HepG2 (cell line): ENCODE measurements around the gene MAN2A1. TPM values are rescaled to one million over a fixed set of nuclear protein-coding genes. Genes with fewer than 3 reads are reported as not detected.

Source experiments
- BHLHE40 ChIP-seq: IDR thresholded peaks from 2 replicates; pipeline ENCODE4 v1.6.1; 2011; ENCODE audit warnings: low read length, improper control_type of control experiment
- BRD4 ChIP-seq: sonication (generic); formaldehyde crosslinking; IDR thresholded peaks from 2 replicates; pipeline ENCODE4 v1.4.0; 2020; ENCODE audit warnings: missing genetic modification reagents
- CAMTA2 ChIP-seq: sonication (generic); formaldehyde crosslinking; IDR thresholded peaks from 2 replicates; pipeline ENCODE4 v1.4.0; 2020; ENCODE audit warnings: mild to moderate bottlenecking, missing genetic modification reagents, borderline replicate concordance
- CEBPG ChIP-seq: IDR thresholded peaks from 2 replicates; pipeline ENCODE4 v1.6.1; 2016
- CREB3 ChIP-seq: sonication (generic); formaldehyde crosslinking; IDR thresholded peaks from 2 replicates; pipeline ENCODE4 v1.5.0; 2020; ENCODE audit warnings: missing genetic modification reagents
- CTCF ChIP-seq: sonication (generic); formaldehyde crosslinking; IDR thresholded peaks from 2 replicates; pipeline ENCODE4 v1.5.0; 2020; ENCODE audit warnings: mild to moderate bottlenecking, missing genetic modification reagents, moderate library complexity
- EEA1 ChIP-seq: sonication (generic); formaldehyde crosslinking; IDR thresholded peaks from 2 replicates; pipeline ENCODE4 v1.5.1; 2020; ENCODE audit warnings: mild to moderate bottlenecking, missing genetic modification reagents, borderline replicate concordance
- GATAD2A ChIP-seq: IDR thresholded peaks from 2 replicates; pipeline ENCODE4 v1.6.1; 2016
- GZF1 ChIP-seq: sonication (generic); formaldehyde crosslinking; IDR thresholded peaks from 2 replicates; pipeline ENCODE4 v1.5.1; 2020; ENCODE audit warnings: mild to moderate bottlenecking, missing genetic modification reagents
- MIXL1 ChIP-seq: IDR thresholded peaks from 2 replicates; pipeline ENCODE4 v1.6.1; 2016
- NFYC ChIP-seq: IDR thresholded peaks from 2 replicates; pipeline ENCODE4 v1.6.1; 2016; ENCODE audit warnings: missing genetic modification reagents, missing compliant biosample characterization
- NRL ChIP-seq: sonication (generic); formaldehyde crosslinking; IDR thresholded peaks from 2 replicates; pipeline ENCODE4 v1.5.0; 2020; ENCODE audit warnings: missing genetic modification reagents, mild to moderate bottlenecking, moderate library complexity, borderline replicate concordance
- PHF21A ChIP-seq: sonication (generic); formaldehyde crosslinking; IDR thresholded peaks from 2 replicates; pipeline ENCODE4 v1.5.0; 2020; ENCODE audit warnings: mild to moderate bottlenecking, missing genetic modification reagents
- PLRG1 ChIP-seq: fragments of 450-650 bp; conservative IDR thresholded peaks from 2 replicates; pipeline ENCODE4 v1.6.1; 2016
- SMC3 ChIP-seq: IDR thresholded peaks from 2 replicates; pipeline ENCODE4 v1.6.1; 2011; ENCODE audit warnings: low read length, improper control_type of control experiment
- TEAD2 ChIP-seq: sonication (generic); formaldehyde crosslinking; IDR thresholded peaks from 2 replicates; pipeline ENCODE4 v1.9.0; 2021; ENCODE audit warnings: missing genetic modification reagents
- ZNF124 ChIP-seq: sonication (generic); formaldehyde crosslinking; IDR thresholded peaks from 2 replicates; pipeline ENCODE4 v1.4.0; 2020; ENCODE audit warnings: missing genetic modification reagents
- ZNF143 ChIP-seq: sonication (generic); formaldehyde crosslinking; IDR thresholded peaks from 2 replicates; pipeline ENCODE4 v1.4.0; 2020; ENCODE audit warnings: missing genetic modification reagents
- ZNF264 ChIP-seq: sonication (generic); formaldehyde crosslinking; IDR thresholded peaks from 2 replicates; pipeline ENCODE4 v1.4.0; 2020; ENCODE audit warnings: missing genetic modification reagents
- ZNF296 ChIP-seq: sonication (generic); formaldehyde crosslinking; conservative IDR thresholded peaks from 2 replicates; pipeline ENCODE4 v1.5.0; 2020; ENCODE audit warnings: mild to moderate bottlenecking, missing genetic modification reagents
- ZNF3 ChIP-seq: IDR thresholded peaks from 2 replicates; pipeline ENCODE4 v1.7.0; 2017; ENCODE audit warnings: inconsistent platforms
- ZNF556 ChIP-seq: sonication (generic); formaldehyde crosslinking; IDR thresholded peaks from 2 replicates; pipeline ENCODE4 v1.4.0; 2020; ENCODE audit warnings: mild to moderate bottlenecking, missing genetic modification reagents, borderline replicate concordance
- ZNF639 ChIP-seq: conservative IDR thresholded peaks from 2 replicates; pipeline ENCODE4 v1.6.1; 2018; ENCODE audit warnings: missing genetic modification reagents
- ZNF737 ChIP-seq: sonication (generic); formaldehyde crosslinking; IDR thresholded peaks from 2 replicates; pipeline ENCODE4 v1.5.0; 2020; ENCODE audit warnings: missing genetic modification reagents, mild to moderate bottlenecking, borderline replicate concordance
- ZNF879 ChIP-seq: sonication (generic); formaldehyde crosslinking; IDR thresholded peaks from 2 replicates; pipeline ENCODE4 v1.8.1; 2023; ENCODE audit warnings: missing genetic modification reagents
- ZNF891 ChIP-seq: sonication (generic); formaldehyde crosslinking; IDR thresholded peaks from 2 replicates; pipeline ENCODE4 v1.5.0; 2020; ENCODE audit warnings: mild to moderate bottlenecking, missing genetic modification reagents
- polyA plus RNA-seq, 8 experiments: library from polyadenylated mRNA; depleted of rRNA in 3 of 8; stranded (reverse) in 7 of 8; unstranded in 1 of 8; fragments of >200 nt; fragmentation: Illumina TruSeq in 4 of 8; extraction: Trizol in 4 of 8; gene quantifications; 2 replicates each; pipeline versions ENCODE4 v1.2.1 to v1.2.3, GENCODE V29; 2011 to 2016; ENCODE audit warnings: low read depth in 4 of 8, missing spikeins in 1 of 8, mixed read lengths in 1 of 8; ENCODE audit not compliant: insufficient read depth in 1 of 8
- total RNA-seq, 5 experiments: library from RNA; depleted of rRNA; stranded (reverse); fragments of >200 nt; fragmentation: Illumina TruSeq; extraction: Trizol; gene quantifications; 2 replicates each; pipeline ENCODE4 v1.2.3, GENCODE V29; 2016; ENCODE audit warnings: low read depth in 1 of 5
- TF ChIP-seq, protein P1 (sequence below): sonication (generic); formaldehyde crosslinking; IDR thresholded peaks from 2 replicates; pipeline ENCODE4 v1.4.0; 2020; ENCODE audit warnings: missing genetic modification reagents, mild to moderate bottlenecking, borderline replicate concordance
- TF ChIP-seq, protein P2 (sequence below): sonication (generic); formaldehyde crosslinking; IDR thresholded peaks from 2 replicates; pipeline ENCODE4 v1.5.1; 2020; ENCODE audit warnings: missing genetic modification reagents, mild to moderate bottlenecking, borderline replicate concordance

MAN2A1 gene
- total and polyA plus RNA-seq, 2 of the 13 experiments (the other 11 are each of a cell fraction or from before 2014, with no cell fraction given) = 56.2 to 80.5 TPM

DNA sequence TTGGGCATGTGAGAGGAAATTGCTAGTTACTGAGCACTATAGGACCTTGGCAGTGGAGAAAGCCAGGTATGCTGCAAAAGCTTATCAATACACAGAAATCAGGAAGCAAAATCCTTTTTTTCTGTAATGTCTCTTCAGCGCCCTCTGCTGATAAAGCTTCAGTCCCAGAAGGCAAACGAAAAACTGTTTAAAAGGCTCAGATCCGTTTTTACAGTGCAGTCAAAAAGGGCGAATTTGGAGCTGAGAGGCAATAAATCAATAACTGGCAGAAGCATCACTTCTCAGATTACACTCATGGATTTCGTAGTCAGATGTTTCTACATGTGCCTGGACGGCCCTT, 1.1 kb upstream of the MAN2A1 start (continued):
- TF ChIP-seq SMC3 (peak; percentile 76), ZNF556 (CRISPR knock-in tag) (0 out of 2 replicates have a peak, but pooled peaks have one; percentile 18), NRL (CRISPR knock-in tag) (no peak), GZF1 (no peak), PLRG1 (no peak), ZNF124 (CRISPR knock-in tag) (peak; percentile 41; the same call in 1 of the 2 replicates), ZNF891 (no peak), ZNF143 (0 out of 2 replicates have a peak, but pooled peaks have one; percentile 18), CREB3 (CRISPR knock-in tag) (no peak), ZNF264 (CRISPR knock-in tag) (no peak; the same call in 1 of the 2 replicates), ZNF3 (CRISPR knock-in tag) (no peak), BHLHE40 (no peak), MIXL1 (no peak), GATAD2A (peak; percentile 65; the same call in 1 of the 2 replicates), CTCF (CRISPR knock-in tag) (peak; percentile 83), EEA1 (CRISPR knock-in tag) (no peak), BRD4 (no peak; the same call in 1 of the 2 replicates), PHF21A (CRISPR knock-in tag) (peak; percentile 52; the same call in 1 of the 2 replicates), TEAD2 (no peak), CEBPG (no peak), NFYC (CRISPR knock-in tag) (no peak), ZNF639 (no peak), ZNF879 (CRISPR knock-in tag) (no peak), ZNF296 (CRISPR knock-in tag) (no peak), CAMTA2 (CRISPR knock-in tag) (0 out of 2 replicates have a peak, but pooled peaks have one; percentile 84), ZNF737 (CRISPR knock-in tag) (peak; percentile 64; the same call in 1 of the 2 replicates)
- TF ChIP-seq, protein P1, sequence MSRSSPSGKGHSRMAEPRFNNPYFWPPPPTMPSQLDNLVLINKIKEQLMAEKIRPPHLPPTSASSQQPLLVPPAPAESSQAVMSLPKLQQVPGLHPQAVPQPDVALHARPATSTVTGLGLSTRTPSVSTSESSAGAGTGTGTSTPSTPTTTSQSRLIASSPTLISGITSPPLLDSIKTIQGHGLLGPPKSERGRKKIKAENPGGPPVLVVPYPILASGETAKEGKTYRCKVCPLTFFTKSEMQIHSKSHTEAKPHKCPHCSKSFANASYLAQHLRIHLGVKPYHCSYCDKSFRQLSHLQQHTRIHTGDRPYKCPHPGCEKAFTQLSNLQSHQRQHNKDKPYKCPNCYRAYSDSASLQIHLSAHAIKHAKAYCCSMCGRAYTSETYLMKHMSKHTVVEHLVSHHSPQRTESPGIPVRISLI = peak; percentile 54; the same call in 1 of the 2 replicates
- TF ChIP-seq, protein P2, sequence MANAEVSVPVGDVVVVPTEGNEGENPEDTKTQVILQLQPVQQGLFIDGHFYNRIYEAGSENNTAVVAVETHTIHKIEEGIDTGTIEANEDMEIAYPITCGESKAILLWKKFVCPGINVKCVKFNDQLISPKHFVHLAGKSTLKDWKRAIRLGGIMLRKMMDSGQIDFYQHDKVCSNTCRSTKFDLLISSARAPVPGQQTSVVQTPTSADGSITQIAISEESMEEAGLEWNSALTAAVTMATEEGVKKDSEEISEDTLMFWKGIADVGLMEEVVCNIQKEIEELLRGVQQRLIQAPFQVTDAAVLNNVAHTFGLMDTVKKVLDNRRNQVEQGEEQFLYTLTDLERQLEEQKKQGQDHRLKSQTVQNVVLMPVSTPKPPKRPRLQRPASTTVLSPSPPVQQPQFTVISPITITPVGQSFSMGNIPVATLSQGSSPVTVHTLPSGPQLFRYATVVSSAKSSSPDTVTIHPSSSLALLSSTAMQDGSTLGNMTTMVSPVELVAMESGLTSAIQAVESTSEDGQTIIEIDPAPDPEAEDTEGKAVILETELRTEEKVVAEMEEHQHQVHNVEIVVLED (CRISPR knock-in tag) = no peak
